ENCODE measurements around the gene EXOC7.

Gene EXOC7

DNA sequence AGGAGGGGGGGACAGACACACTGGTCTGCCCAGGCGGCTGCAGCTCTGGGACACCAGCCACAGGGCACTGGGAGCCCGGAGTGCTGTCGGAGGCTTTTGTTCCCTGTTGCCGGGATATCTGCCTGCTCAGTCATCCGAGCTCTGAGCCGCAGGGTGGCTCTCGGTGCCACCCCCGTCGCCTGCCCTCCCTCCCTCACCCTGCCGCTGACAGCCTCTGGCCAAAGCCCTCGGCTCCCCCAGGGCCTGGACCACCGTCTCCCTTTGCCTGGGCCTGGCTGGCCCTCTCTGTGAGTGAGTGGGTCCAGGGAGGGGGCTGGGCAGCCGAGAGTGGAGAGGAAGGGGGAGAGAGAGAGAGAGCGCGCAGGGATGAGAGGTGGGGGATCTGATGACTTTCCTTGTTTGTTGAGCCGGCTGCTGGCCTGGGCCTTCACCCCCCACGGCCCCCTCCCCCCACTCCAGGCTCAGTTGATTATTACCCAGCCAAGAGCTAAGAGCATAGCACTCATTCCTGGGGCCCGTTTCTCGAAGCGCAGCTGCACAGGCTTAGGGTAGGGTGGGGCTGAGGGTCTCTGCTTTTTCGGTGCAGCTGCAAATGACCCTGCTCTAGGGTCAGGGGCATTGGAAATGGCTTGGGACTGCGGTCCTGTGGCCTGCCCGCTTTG is 34.8 kb upstream of the EXOC7 start:
- DNase-seq = no peak

GRCh38 chr17:76137351-76138233 is 34.0 kb upstream of the EXOC7 start:
- no peak for DNase-seq

DNA sequence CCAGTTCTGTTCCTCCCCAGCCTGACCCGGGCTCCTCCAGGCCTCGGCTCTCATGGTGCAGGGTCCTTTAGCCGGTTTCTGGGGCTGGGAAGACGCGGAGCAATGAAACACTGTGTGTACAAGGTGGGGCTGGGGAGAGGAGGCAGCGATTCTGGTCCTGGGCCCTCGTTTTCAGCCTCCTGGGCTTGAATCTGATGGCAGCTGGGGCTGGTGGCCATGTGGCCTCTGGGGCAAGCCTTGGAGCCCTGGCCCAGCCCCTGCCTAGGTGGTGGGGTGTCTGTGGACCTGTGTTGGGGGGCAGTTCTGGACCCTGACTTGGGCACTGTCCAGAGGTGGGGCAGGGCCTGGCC is 33.4 kb upstream of the EXOC7 start:
- no peak for DNase-seq

DNA sequence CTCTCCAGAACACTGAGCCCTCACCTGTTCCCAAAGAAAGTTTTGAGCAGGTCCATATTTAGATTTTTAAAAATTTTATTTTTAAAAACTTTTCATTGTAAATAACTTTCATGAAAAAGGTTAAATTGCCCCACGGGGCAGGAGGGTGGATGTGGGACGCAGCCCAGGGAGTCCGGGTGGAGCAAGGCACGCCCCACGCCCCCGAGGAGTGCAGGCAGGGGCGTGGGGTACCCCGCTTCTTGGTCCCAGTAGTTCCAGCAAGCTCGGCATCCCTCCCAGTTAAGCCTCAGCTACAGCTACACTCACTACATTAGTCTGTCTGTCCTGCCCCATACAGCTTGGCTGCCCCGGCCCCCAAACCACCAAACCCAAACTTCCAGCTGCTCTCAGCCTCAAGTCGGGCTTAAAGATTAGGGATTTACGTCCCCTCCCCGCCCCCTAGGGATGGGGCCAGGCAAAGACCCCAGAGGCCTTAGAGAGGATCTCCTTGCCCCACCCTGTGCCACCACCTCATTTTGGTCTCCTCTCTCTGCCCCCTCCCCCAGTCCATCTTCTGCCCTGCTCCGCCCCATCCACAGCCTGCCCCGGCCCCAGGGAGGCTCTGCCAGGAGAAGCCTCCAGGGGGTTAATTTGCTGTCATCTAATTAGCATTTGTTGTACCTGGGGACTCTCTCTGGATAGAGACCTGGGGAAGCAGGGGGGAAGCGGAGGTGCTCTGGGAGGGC is 32.9 kb upstream of the EXOC7 start:
- no peak for DNase-seq

DNA sequence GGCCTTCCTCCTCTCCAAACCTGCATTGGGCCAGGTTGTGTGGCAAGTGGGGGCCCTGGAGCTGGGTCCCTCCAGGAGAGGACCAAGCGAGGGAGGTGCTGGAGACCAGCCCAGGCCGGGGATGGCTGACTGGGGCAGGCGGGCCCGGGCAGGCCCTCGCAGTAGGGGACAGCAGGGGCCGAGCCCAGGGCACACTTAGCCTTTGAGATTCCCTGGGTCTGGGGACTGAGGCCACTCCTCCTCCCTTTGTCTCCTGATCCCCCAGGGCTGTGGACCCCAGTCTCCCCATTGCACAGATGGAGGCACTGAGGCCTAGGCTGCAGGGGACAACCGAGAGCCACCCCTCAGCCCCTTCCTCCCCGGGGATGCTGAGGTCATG is 32.2 kb upstream of the EXOC7 start:
- no peak for DNase-seq

DNA sequence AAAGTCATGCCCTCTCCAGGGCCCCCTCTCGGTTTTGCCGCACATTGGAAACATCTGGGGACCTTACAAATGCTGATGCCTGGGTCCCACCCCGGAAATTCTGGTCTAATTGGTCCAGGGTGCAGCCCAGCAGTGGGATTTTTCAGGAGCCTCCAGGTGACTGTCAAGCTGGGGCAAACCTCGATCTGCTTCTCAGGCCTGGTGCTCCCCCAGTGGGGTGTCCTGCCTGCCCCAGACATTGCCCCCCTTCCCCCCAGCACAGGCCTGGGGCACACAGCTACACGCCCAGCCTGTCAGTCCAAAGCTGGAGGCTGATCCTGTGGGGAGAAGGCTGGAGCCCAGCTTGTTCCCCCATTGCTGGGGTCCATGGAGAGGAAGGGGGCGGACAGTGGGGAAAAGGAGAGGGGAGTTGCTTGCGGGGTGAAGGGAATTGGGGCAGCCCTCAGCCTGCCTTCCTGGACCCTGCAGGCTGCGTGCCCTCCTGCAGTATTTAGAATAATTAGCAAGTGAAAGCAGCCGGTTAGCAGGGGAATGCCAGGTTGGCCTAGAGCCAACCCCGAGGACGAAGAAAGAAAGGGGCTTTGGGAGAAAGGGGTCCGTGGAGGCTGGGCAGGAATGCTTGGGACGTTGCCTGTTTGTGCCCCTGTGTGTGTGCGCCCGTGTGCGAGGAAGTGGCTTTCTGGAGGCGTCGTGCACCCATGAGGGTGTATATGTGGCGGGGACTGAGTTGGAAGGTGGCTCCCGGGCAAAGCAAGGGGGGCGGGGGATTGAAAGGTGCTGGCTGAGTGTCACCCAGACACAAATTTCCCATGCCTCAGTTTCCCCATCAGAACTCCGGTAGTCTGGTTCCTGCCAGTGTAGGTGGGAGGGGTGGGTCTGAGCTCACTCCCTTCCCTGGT is 31.6 kb upstream of the EXOC7 start:
- DNase-seq = no peak

GRCh38 chr17:76132574-76133338 is 29.2 kb upstream of the EXOC7 start:
- no peak for DNase-seq

GRCh38 chr17:76131692-76132573 is 28.3 kb upstream of the EXOC7 start:
- DNase-seq = no peak

- DNase-seq = no peak
These were observed 27.6 kb upstream of the EXOC7 start for GRCh38 chr17:76131051-76131691.

DNA sequence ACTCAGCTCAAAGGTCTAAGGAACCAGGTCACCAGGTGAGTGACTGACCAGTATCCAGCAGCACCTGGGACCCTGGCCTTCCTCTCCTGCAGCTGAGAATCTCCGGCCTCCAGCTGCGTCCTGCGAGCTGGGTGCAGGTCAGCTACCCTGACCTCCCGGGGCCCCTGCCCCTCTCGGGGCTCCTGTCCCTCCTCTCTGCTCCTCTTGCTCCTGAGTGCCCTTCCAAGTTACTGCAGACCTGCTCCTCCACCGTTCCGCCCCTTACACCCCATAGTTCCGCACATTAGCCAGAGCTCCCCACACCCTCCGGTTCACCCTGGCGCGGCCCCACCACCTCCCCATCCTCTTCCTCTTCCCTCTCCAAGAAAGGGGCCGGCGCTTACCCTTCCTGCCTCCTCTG is 26.9 kb upstream of the EXOC7 start:
- DNase-seq = no peak

DNA sequence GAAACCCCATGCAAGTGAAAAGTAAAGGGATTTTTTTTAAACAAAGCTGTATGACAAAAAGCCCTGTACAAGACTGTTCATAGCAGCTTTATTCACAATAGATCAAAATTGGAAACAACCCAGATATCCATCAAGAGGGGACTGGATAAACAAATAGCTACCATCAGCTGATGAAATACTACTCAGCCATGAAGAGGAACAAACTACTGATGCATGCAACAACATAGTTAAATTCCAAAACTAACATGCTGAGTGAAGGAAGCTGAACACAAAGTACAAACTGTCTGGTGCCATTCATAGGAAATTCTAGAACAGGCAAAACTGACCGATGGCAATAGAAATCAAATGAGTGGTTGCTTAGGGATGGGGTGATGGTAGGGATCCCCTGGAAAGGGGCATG is 22.3 kb upstream of the EXOC7 start:
- no peak for DNase-seq

GRCh38 chr17:76125391-76125675 is 21.7 kb upstream of the EXOC7 start:
- no peak for DNase-seq

DNA sequence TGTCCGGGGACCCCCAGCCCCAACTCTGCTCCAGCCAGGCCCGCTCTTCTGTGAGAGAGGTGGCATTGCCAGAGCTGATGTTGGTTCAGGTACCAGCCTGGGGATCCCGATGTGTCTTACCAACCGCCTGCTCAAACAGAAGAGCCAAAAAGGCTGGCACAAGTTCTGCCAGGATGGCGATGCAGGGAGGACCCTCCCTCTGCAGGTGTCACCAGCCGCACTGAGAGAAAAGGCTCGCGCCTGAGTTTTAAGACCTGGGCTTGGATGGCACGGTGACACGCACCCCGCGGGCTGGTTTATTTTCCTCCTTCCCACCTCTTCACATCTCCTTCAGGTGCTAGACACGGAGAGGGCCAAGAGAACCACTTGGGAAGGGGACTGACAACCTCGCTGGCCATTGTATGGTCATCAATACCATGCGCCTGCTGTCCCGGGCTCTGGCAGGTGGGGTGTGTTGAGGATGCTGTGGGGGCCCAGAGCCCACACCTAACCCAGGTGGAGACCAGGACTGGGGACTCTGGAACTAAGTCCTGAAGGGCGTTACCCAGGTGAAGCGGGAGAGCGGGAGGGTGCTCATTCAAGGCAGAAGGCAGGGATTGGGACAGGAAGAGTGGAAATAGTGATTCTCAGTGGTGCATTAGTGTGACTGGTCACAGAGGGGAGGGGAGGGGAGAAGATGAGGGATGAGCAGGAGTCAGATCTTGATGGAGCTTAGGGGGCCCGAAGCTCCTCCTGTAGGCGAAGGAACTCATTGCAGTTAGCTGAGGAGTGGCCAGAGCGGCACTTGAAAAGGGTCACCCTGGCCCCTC is 21.2 kb upstream of the EXOC7 start:
- DNase-seq = no peak

DNA sequence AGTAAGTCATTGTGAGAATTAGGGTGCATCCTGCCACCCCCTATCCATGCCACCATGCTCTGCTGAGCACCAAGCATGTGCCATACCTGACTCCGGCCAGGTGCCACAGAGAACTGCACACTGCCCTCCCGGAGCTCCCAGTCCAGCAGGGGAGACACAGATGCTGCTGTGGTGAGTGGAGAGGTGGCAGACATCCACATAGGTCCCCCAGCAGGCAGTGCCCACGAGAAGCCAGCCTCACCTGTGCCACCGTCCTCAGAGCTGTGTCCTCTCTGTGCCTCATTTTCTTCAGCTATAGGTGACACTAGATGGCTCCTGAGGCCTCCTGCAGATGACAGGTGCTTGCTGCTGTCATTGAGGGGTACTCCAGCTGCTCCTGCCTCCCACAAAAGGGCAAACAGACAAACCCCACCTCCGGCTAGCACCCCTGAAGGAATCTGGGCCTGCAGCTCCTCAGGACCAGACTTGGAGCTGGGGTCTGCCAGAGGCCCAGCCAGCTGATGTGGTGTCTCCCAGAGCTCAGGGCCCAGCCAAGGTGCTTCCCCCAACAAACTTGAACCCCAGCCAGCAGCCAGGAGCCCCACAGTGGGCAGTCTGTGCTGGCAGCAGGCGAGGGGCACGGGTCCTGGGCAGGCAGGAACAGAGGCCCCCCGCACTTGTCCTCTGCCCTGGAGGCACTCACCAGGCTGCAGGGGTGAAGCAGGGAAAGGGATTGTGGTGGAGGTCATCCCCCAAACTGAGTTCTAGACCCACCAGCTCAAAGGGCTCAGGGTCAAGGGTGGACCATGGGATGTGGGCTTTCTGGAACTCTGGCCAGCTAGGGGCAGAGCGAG is 20.4 kb upstream of the EXOC7 start:
- DNase-seq = no peak

- no peak for DNase-seq
These were observed 19.6 kb upstream of the EXOC7 start for GRCh38 chr17:76123191-76123499.

GRCh38 chr17:76122431-76123190 is 19.0 kb upstream of the EXOC7 start:
- DNase-seq = no peak

- no peak for DNase-seq
These were observed 18.4 kb upstream of the EXOC7 start for GRCh38 chr17:76121932-76122430.

DNA sequence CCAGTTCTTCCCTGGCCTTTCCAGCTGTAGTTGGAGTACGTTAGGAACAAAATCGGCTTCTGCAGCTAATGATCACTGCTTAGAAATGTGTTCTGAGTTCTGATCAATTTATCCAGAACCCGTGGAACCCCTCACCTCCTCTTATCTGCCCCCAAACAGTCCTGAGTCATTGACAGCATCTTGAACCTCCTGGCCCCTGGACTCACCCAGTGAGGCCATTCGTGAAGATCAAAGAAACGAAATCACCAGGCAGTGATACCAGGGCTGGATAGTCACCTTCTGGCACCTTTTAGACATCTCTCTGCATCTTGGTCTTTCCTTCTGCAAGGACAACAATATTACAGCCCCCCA is 17.0 kb upstream of the EXOC7 start:
- no peak for DNase-seq
